HCT116 (cell line): ENCODE data around the gene PDZD8. TPM values are rescaled to one million over a fixed set of nuclear protein-coding genes. Genes with fewer than 3 reads are reported as not detected.

ENCODE experiments used
- ATAC-seq: fragments of 200-7000 bp; cut with Tn5 transposase; 2 replicates; pipeline ENCODE4 v1.9.1; 2020; ENCODE audit warnings: mild to moderate bottlenecking, moderate library complexity
- BruUV-seq: library from RNA; stranded (reverse); fragments of 400-500 nt; replicated peaks from 2 replicates; lab custom pipeline; 2021; lab: Mats Ljungman, UMichigan
- CTCF ChIA-PET: fragments of 300-600 bp; sonication (Branson Sonifier 250); formaldehyde crosslinking; loops from one replicate; lab custom pipeline; 2021; ENCODE audit warnings: antibody characterized with exemption; lab: Charles Lee
- POLR2A ChIA-PET: fragments of 300-600, 350-600 bp; sonication (Branson Sonifier 250); formaldehyde crosslinking; loops from one replicate; lab custom pipeline; 2021; ENCODE audit warnings: antibody characterized with exemption; lab: Charles Lee
- RAD21 ChIA-PET, 2 experiments: fragments of 300-600 bp; sonication (Branson Sonifier 250); formaldehyde crosslinking; loops; one replicate each; lab custom pipeline; 2023; ENCODE audit warnings: low total read pairs in 2 of 2; ENCODE audit not compliant: uncharacterized antibody in 2 of 2, unreplicated experiment in 2 of 2, low non-redundant PET in 1 of 2; lab: Charles Lee
- DNase-seq: peaks from one replicate; pipeline ENCODE4 v3.0.0-alpha.2; 2010; ENCODE audit warnings: low read depth, low spot score
- H2AFZ ChIP-seq: fragments of 200-600 bp; shearing (Covaris generic), sonication (generic); 2 replicates; pipeline ENCODE4 v1.6.1; 2017; ENCODE audit warnings: low read depth, mixed run types, mixed read lengths, antibody characterized with exemption, low read length; ENCODE audit not compliant: poor library complexity, severe bottlenecking
- H3K27ac ChIP-seq: 2 replicates; pipeline ENCODE4 v1.5.1; 2012; ENCODE audit warnings: low read depth, low read length
- H3K27me3 ChIP-seq: fragments of 200-600 bp; sonication (generic); 2 replicates; pipeline ENCODE4 v1.6.1; 2016; ENCODE audit warnings: mixed run types, low read length, mixed read lengths; ENCODE audit not compliant: insufficient read depth
- H3K36me3 ChIP-seq, 2 experiments: fragments of 200-500 bp in 1 of 2; fragments of 200-600 bp in 1 of 2; sonication (Bioruptor generic) in 1 of 2; sonication (generic) in 1 of 2; 2 replicates each; pipeline versions ENCODE4 v1.5.1 to v1.6.1; 2014 to 2016; ENCODE audit warnings: low read length in 2 of 2, inconsistent platforms in 1 of 2, mixed read lengths in 1 of 2, mixed run types in 1 of 2; ENCODE audit not compliant: insufficient read depth in 2 of 2, control insufficient read depth in 1 of 2
- H3K4me1 ChIP-seq, 2 experiments: fragments of 200-600 bp in 1 of 2; sonication (generic) in 1 of 2; 2 replicates each; pipeline versions ENCODE4 v1.5.1 to v1.6.1; 2012 to 2017; ENCODE audit warnings: low read length in 2 of 2, inconsistent platforms in 1 of 2, mild to moderate bottlenecking in 1 of 2, mixed read lengths in 1 of 2, mixed run types in 1 of 2, moderate library complexity in 1 of 2; ENCODE audit not compliant: insufficient read depth in 2 of 2, control insufficient read depth in 1 of 2
- H3K4me2 ChIP-seq: fragments of 200-600 bp; sonication (generic); 2 replicates; pipeline ENCODE4 v1.6.1; 2017; ENCODE audit warnings: mixed run types, low read length, mixed read lengths
- H3K4me3 ChIP-seq, 2 experiments: fragments of 200-600 bp in 1 of 2; sonication (generic) in 1 of 2; replicated peaks in 1 of 2; 2 replicates each; pipeline ENCODE4 v1.5.1; 2011 to 2016; ENCODE audit warnings: low read length in 2 of 2, control low read depth in 1 of 2, low read depth in 1 of 2, mild to moderate bottlenecking in 1 of 2, mixed read lengths in 1 of 2, mixed run types in 1 of 2
- H3K79me2 ChIP-seq: fragments of 200-600 bp; sonication (generic); 2 replicates; pipeline ENCODE4 v1.6.1; 2017; ENCODE audit warnings: mild to moderate bottlenecking, mixed run types, low read length, moderate library complexity, mixed read lengths; ENCODE audit not compliant: insufficient read depth
- H3K9ac ChIP-seq: fragments of 200-600 bp; sonication (generic); 2 replicates; pipeline ENCODE4 v1.6.1; 2016; ENCODE audit warnings: low read length, mixed read lengths
- H3K9me2 ChIP-seq: fragments of 200-600 bp; sonication (generic), shearing (Covaris generic); 2 replicates; pipeline ENCODE4 v1.6.1; 2017; ENCODE audit warnings: mixed run types, mild to moderate bottlenecking, moderate library complexity; ENCODE audit not compliant: insufficient read depth
- H3K9me3 ChIP-seq, 2 experiments: fragments of 200-500 bp in 1 of 2; fragments of 200-600 bp in 1 of 2; sonication (Bioruptor generic) in 1 of 2; sonication (generic) in 1 of 2; 2 replicates each; pipeline ENCODE4 v1.6.1; 2014 to 2017; ENCODE audit warnings: low read length in 2 of 2, mixed read lengths in 2 of 2, inconsistent platforms in 1 of 2, low read depth in 1 of 2, mild to moderate bottlenecking in 1 of 2, mixed run types in 1 of 2, moderate library complexity in 1 of 2; ENCODE audit not compliant: control insufficient read depth in 1 of 2, insufficient read depth in 1 of 2
- H4K20me1 ChIP-seq: fragments of 200-600 bp; sonication (generic), shearing (Covaris generic); 2 replicates; pipeline ENCODE4 v1.6.1; 2017; ENCODE audit warnings: mixed run types, mild to moderate bottlenecking, moderate library complexity; ENCODE audit not compliant: insufficient read depth
- CBX3 ChIP-seq: IDR thresholded peaks from 2 replicates; pipeline ENCODE4 v1.6.1; 2012; ENCODE audit warnings: low read depth
- CTCF ChIP-seq, 3 experiments: fragments of 200-600 bp in 1 of 3; sonication (generic) in 1 of 3; IDR thresholded peaks in 2 of 3; conservative IDR thresholded peaks in 1 of 3; 2 replicates each; pipeline ENCODE4 v1.5.1; 2012 to 2017; ENCODE audit warnings: low read depth in 2 of 3, low read length in 2 of 3, antibody characterized with exemption in 1 of 3, borderline replicate concordance in 1 of 3, control low read depth in 1 of 3, mild to moderate bottlenecking in 1 of 3, mixed read lengths in 1 of 3, mixed run types in 1 of 3, moderate library complexity in 1 of 3; ENCODE audit not compliant: insufficient read depth in 1 of 3
- EGR1 ChIP-seq: IDR thresholded peaks from 2 replicates; pipeline ENCODE4 v1.6.1; 2012; ENCODE audit warnings: low read depth
- ELF1 ChIP-seq: IDR thresholded peaks from 2 replicates; pipeline ENCODE4 v1.6.1; 2012; ENCODE audit warnings: low read depth, borderline replicate concordance
- EZH2 ChIP-seq: fragments of 200-600 bp; sonication (generic); IDR thresholded peaks from 2 replicates; pipeline ENCODE4 v1.6.1; 2017; ENCODE audit warnings: antibody characterized with exemption, mixed run types
- EZH2phosphoT487 ChIP-seq: fragments of 200-600 bp; IDR thresholded peaks from 2 replicates; pipeline ENCODE4 v1.6.1; 2018; ENCODE audit warnings: antibody characterized with exemption, borderline replicate concordance
- FOSL1 ChIP-seq: IDR thresholded peaks from 2 replicates; pipeline ENCODE4 v1.6.1; 2012; ENCODE audit warnings: low read depth
- MAX ChIP-seq: IDR thresholded peaks from 2 replicates; pipeline ENCODE4 v1.6.1; 2012
- POLR2A ChIP-seq: IDR thresholded peaks from 2 replicates; pipeline ENCODE4 v1.7.0; 2011; ENCODE audit warnings: borderline replicate concordance; ENCODE audit not compliant: insufficient read depth, insufficient read length; ENCODE audit errors: extremely low read depth
- POLR2AphosphoS5 ChIP-seq: IDR thresholded peaks from 2 replicates; pipeline ENCODE4 v1.6.1; 2011; ENCODE audit warnings: mild to moderate bottlenecking, low read depth, low read length, moderate library complexity
- REST ChIP-seq: IDR thresholded peaks from 2 replicates; pipeline ENCODE4 v1.6.1; 2012; ENCODE audit warnings: low read depth
- SIN3A ChIP-seq: IDR thresholded peaks from 2 replicates; pipeline ENCODE4 v1.6.1; 2012; ENCODE audit warnings: low read depth
- SP1 ChIP-seq: IDR thresholded peaks from 2 replicates; pipeline ENCODE4 v1.6.1; 2012; ENCODE audit warnings: low read depth
- TCF7L2 ChIP-seq: IDR thresholded peaks from 2 replicates; pipeline ENCODE4 v1.7.0; 2011; ENCODE audit warnings: borderline replicate concordance, inconsistent platforms; ENCODE audit not compliant: insufficient read depth, insufficient read length; ENCODE audit errors: extremely low read depth
- ZFX ChIP-seq: fragments of 450-650 bp; IDR thresholded peaks from 2 replicates; pipeline ENCODE4 v1.6.1; 2017
- intact Hi-C: fragments of 100-400 bp; cut with micrococcal nuclease; formaldehyde crosslinking; loops from 2 replicates; pipeline ENCODE4 v1.10.0; 2022
- total RNA-seq: library from RNA; stranded (reverse); gene quantifications from one replicate; pipeline ENCODE4 v1.2.1, GENCODE V29; 2021; ENCODE audit not compliant: unreplicated experiment
- TF ChIP-seq, protein P1 (sequence below): IDR thresholded peaks from 2 replicates; pipeline ENCODE4 v1.6.1; 2012

Gene PDZD8
- total RNA-seq, 1 experiment from 2014 or later: 61.7 TPM

DNA sequence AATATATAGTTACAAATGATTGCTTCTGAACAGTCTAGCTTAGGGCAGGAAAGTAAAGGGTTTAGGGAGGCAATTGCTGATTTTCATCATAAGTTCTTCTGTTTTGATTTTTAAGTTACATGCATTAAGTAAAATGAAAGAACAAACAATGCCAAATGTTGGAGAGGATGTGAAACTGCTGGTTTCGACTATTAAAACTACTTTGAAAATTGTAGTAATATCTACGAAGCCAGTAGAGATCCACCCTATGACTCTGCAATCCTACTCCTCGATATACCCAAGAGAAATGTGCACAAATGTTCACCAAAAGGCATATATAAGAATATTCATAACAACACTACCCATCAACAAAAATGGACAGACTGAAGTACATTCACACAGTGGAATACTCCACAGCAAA, 24.3 kb downstream of the PDZD8 start:
- Histone ChIP-seq H3K79me2 (peaks cover 97% of the 10 kb centered on the region), H4K20me1 (peaks cover 29% of the 10 kb centered on the region), H3K27me3 (no peaks in the 10 kb centered on the region), H3K36me3 (no peaks in the 10 kb centered on the region), H3K9ac (no peak overlapping the region), H3K4me3 (no peak overlapping the region), H3K9me3 (no peaks in the 10 kb centered on the region), H3K27ac (no peak overlapping the region), H3K9me2 (no peaks in the 10 kb centered on the region), H3K4me1 (peaks cover 0 to 3% of the 10 kb centered on the region in 2 experiments; a peak in 2 of 4 replicates)
- ATAC-seq: no peak
- ChIA-PET CTCF (interaction anchor here (0.8 to 1.6 kb wide), 2 partner anchors 9 to 31 kb away, joined by 3 to 4 read pairs; no protein-coding TSS in a partner anchor), POLR2A (no interaction called here)
- intact Hi-C loops: no loop called here
- no TSS peak for BruUV-seq
- TF ChIP-seq MAX: no peak
- no peak for TF ChIP-seq SIN3A
- no peak for TF ChIP-seq ELF1
- no peak for TF ChIP-seq EGR1
- no peak for TF ChIP-seq EZH2
- no peak for TF ChIP-seq TCF7L2
- TF ChIP-seq, protein P1, sequence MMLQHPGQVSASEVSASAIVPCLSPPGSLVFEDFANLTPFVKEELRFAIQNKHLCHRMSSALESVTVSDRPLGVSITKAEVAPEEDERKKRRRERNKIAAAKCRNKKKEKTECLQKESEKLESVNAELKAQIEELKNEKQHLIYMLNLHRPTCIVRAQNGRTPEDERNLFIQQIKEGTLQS: no peak
- TF ChIP-seq CBX3: no peak
- TF ChIP-seq CTCF (IDR thresholded peaks at IDR 0.05 in 2 of 3, conservative IDR thresholded peaks at IDR 0.05 in 1 of 3; ENCODE audit: borderline replicate concordance in 1 of 3, insufficient read depth in 1 of 3, low read depth in 2 of 3, low read length in 2 of 3): no peak
- TF ChIP-seq REST: no peak
- TF ChIP-seq SP1: no peak
- no peak for TF ChIP-seq ZFX
- TF ChIP-seq EZH2phosphoT487: no peak
- TF ChIP-seq POLR2AphosphoS5: no peak
- no peak for TF ChIP-seq FOSL1
- TF ChIP-seq POLR2A: no peak
- TF ChIP-seq, all 23 proteins: peak for 0
- H2AFZ ChIP-seq: no peak overlapping the region
- no peak overlapping the region for H3K4me2 ChIP-seq
- RAD21 ChIA-PET: no interaction called here
- DNase-seq: no peak
